OCI-LY7 (cell line): ENCODE measurements around the gene RPL10. TPM values are rescaled to one million over a fixed set of nuclear protein-coding genes. Genes with fewer than 3 reads are reported as not detected.

ENCODE experiments used
- BruUV-seq: library from RNA; stranded (reverse); fragments of 400-500 nt; replicated peaks from 2 replicates; lab custom pipeline; 2021; lab: Mats Ljungman, UMichigan
- CTCF ChIA-PET: fragments of 300-600 bp; sonication (Branson Sonifier 250); formaldehyde crosslinking; loops from one replicate; lab custom pipeline; 2022; ENCODE audit warnings: antibody characterized with exemption; ENCODE audit not compliant: unreplicated experiment; lab: Charles Lee
- POLR2A ChIA-PET: fragments of 300-600 bp; sonication (Branson Sonifier 250); formaldehyde crosslinking; loops from one replicate; lab custom pipeline; 2022; ENCODE audit warnings: antibody characterized with exemption; lab: Charles Lee
- DNase-seq: peaks from one replicate; pipeline ENCODE4 v3.0.0-alpha.2; 2015; ENCODE audit warnings: low spot score
- H2AFZ ChIP-seq: fragments of 200-600 bp; sonication (generic), shearing (Covaris generic); 2 replicates; pipeline ENCODE4 v1.6.1; 2014; ENCODE audit warnings: mild to moderate bottlenecking, antibody characterized with exemption, low read length, moderate library complexity
- H3K27ac ChIP-seq: fragments of 200-600 bp; sonication (generic); 2 replicates; pipeline ENCODE4 v1.5.1; 2014; ENCODE audit warnings: mixed run types, low read depth, mild to moderate bottlenecking, moderate library complexity, low read length, inconsistent platforms; ENCODE audit not compliant: poor library complexity, severe bottlenecking
- H3K36me3 ChIP-seq: fragments of 200-600 bp; sonication (generic); 2 replicates; pipeline ENCODE4 v1.6.1; 2014; ENCODE audit warnings: mild to moderate bottlenecking, antibody characterized with exemption, low read length, moderate library complexity, mixed read lengths; ENCODE audit not compliant: insufficient read depth
- H3K4me1 ChIP-seq: fragments of 200-600 bp; sonication (generic); 2 replicates; pipeline ENCODE4 v1.5.1; 2014; ENCODE audit warnings: mild to moderate bottlenecking, low read length; ENCODE audit not compliant: insufficient read depth, poor library complexity, severe bottlenecking
- H3K4me2 ChIP-seq: fragments of 200-600 bp; sonication (generic); 2 replicates; pipeline ENCODE4 v1.6.1; 2014; ENCODE audit warnings: mild to moderate bottlenecking, low read length
- H3K4me3 ChIP-seq: fragments of 200-600 bp; sonication (generic); 2 replicates; pipeline ENCODE4 v1.5.1; 2014; ENCODE audit warnings: mild to moderate bottlenecking, low read depth, low read length; ENCODE audit not compliant: poor library complexity, severe bottlenecking
- H3K79me2 ChIP-seq: fragments of 200-600 bp; sonication (generic); 2 replicates; pipeline ENCODE4 v1.6.1; 2016; ENCODE audit warnings: low read depth, mild to moderate bottlenecking, low read length, moderate library complexity, mixed read lengths; ENCODE audit not compliant: insufficient read depth
- H3K9me2 ChIP-seq: fragments of 200-600 bp; sonication (generic); 2 replicates; pipeline ENCODE4 v1.6.1; 2016; ENCODE audit warnings: mild to moderate bottlenecking, low read length, mixed read lengths; ENCODE audit not compliant: insufficient read depth
- H3K9me3 ChIP-seq: fragments of 200-600 bp; sonication (generic); 2 replicates; pipeline ENCODE4 v1.6.1; 2014; ENCODE audit warnings: mild to moderate bottlenecking, mixed run types, low read length, mixed read lengths
- H4K20me1 ChIP-seq: fragments of 200-600 bp; sonication (generic); 2 replicates; pipeline ENCODE4 v1.6.1; 2014; ENCODE audit warnings: mild to moderate bottlenecking, antibody characterized with exemption, low read length, moderate library complexity, mixed read lengths; ENCODE audit not compliant: insufficient read depth
- EZH2phosphoT487 ChIP-seq: fragments of 200-600 bp; sonication (generic); IDR thresholded peaks from 2 replicates; pipeline ENCODE4 v1.6.1; 2018; ENCODE audit warnings: low read depth, borderline replicate concordance, mild to moderate bottlenecking, mixed run types, antibody characterized with exemption, low read length, moderate library complexity, mixed read lengths
- intact Hi-C: fragments of 100-400 bp; cut with micrococcal nuclease; formaldehyde crosslinking; loops from one replicate; pipeline ENCODE4 v1.10.0; 2022; ENCODE audit not compliant: unreplicated experiment
- total RNA-seq, 2 experiments: library from RNA; depleted of rRNA in 1 of 2; stranded (reverse); fragments of >200 nt in 1 of 2; shearing (Covaris generic) in 1 of 2; gene quantifications; 2 replicates each; pipeline ENCODE4 v1.2.3, GENCODE V29; 2014 to 2022
- TF ChIP-seq, protein P1 (sequence below): fragments of 200-600 bp; sonication (generic); conservative IDR thresholded peaks from 2 replicates; pipeline ENCODE4 v1.5.1; 2014; ENCODE audit warnings: mild to moderate bottlenecking, antibody characterized with exemption, low read length, moderate library complexity, mixed read lengths

The RPL10 gene
- total RNA-seq, 2 experiments from 2014 or later: 2,447 to 4,261 TPM

DNA sequence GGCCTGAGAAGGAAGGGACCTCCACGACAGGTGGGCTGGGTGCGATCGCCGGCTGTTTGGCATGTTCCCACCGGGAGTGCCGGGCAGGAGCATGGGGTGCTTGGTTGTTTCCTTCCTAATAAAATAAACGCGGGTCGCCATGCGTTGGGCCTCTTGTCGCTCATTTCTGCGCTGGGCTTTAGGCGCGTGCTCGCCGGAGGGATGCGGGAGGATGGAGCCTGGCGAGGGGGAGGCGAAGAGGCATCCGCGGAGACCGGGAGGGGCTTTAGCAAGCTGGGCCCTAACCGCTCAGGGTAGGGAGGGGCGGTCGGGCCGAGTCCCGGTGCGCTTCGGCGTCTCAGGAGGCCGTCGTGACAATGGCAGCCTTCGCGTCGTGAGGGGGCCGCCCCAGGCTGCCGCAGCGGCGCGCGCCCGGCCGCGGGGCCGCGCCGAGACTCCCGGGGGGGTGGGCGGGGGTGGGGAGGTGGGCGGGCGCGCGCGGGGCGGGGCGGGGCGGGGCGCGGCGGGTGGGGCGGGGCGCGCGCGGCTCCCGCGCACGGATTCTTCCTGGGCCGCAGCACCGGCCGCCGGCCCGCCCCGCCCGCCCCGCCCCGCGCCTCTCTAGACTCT is 38.3 kb downstream of the RPL10 start:
- POLR2A ChIA-PET: no interaction called here
- H2AFZ ChIP-seq: peak overlapping the region; percentile 54; the same call in 1 of the 2 replicates
- no peaks in the 10 kb centered on the region for H3K9me2 ChIP-seq
- peak overlapping the region; percentile 83 for H3K4me3 ChIP-seq
- peaks cover 15% of the 10 kb centered on the region for H3K4me1 ChIP-seq
- H3K36me3 ChIP-seq: peaks cover 33% of the 10 kb centered on the region; the same call in 1 of the 2 replicates
- no TSS peak for BruUV-seq
- H3K79me2 ChIP-seq: peaks cover 17% of the 10 kb centered on the region
- intact Hi-C loops: loop anchor here (1.0 kb wide), 1 partner anchor 24 kb away; no protein-coding TSS in a partner anchor
- no peak overlapping the region for H3K27ac ChIP-seq
- no peaks in the 10 kb centered on the region for H3K9me3 ChIP-seq
- H3K4me2 ChIP-seq: peak overlapping the region; percentile 61
- peak; percentile 67 for DNase-seq
- TF ChIP-seq EZH2phosphoT487: no peak
- TF ChIP-seq, protein P1, sequence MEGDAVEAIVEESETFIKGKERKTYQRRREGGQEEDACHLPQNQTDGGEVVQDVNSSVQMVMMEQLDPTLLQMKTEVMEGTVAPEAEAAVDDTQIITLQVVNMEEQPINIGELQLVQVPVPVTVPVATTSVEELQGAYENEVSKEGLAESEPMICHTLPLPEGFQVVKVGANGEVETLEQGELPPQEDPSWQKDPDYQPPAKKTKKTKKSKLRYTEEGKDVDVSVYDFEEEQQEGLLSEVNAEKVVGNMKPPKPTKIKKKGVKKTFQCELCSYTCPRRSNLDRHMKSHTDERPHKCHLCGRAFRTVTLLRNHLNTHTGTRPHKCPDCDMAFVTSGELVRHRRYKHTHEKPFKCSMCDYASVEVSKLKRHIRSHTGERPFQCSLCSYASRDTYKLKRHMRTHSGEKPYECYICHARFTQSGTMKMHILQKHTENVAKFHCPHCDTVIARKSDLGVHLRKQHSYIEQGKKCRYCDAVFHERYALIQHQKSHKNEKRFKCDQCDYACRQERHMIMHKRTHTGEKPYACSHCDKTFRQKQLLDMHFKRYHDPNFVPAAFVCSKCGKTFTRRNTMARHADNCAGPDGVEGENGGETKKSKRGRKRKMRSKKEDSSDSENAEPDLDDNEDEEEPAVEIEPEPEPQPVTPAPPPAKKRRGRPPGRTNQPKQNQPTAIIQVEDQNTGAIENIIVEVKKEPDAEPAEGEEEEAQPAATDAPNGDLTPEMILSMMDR: no peak
- H4K20me1 ChIP-seq: no peaks in the 10 kb centered on the region
- CTCF ChIA-PET: no interaction called here

DNA sequence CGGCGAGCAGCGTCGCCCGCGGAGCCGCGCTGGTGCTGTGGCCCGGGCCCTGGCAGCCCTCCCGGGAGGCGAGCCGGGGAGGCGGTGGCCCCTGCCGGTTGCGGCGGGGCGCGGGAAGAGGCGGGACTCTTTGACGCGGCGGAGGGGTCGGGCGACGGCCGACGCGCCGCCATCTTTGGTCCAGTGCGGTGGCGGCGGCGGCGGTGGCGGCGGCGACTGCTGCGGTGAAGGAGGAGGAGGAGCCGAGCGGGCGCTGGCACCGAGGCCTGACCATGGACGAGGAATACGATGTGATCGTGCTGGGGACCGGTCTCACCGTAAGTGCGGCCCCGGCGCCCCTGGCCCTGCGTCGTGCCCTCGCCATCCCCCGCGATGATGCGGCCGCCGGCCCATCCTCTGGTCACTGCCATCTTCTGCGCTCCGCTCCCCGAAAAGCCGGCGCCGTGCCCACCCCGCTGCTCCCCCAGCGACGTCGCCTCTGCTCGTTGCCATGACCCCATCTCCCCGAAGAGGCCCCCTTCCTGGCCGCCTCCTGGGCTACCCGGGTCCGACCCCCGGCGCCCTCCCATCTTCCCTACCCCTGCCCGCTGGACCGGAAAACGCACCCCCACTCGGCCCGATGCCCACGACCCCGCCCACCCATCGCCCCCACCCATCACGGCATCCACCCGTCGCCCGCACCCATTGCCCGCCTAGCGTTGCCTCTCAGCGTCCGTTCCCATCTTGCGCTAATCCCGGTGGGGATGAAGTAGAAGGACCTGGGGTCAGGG is 39.0 kb downstream of the RPL10 start, which contains the start of gene GDI1:
GDI1 (plus strand) TSS at position 172 of the 770 bp plus-strand sequence; CDS start at position 273, 101 bp downstream.
- TF ChIP-seq EZH2phosphoT487: no peak
- TF ChIP-seq, protein P1: no peak
- intact Hi-C loops: loop anchor here (1.0 kb wide), 1 partner anchor 25 kb away; no protein-coding TSS in a partner anchor
- peak; percentile 56 for DNase-seq
- BruUV-seq: no TSS peak
- no peaks in the 10 kb centered on the region for H4K20me1 ChIP-seq
- ChIA-PET CTCF (no interaction called here), POLR2A (no interaction called here)
- peaks cover 35% of the 10 kb centered on the region; the same call in 1 of the 2 replicates for H3K36me3 ChIP-seq
- no peaks in the 10 kb centered on the region for H3K9me3 ChIP-seq
- no peaks in the 10 kb centered on the region for H3K9me2 ChIP-seq
- H2AFZ ChIP-seq: peak within 1 kb of the TSS; percentile 54; the same call in 1 of the 2 replicates
- peak within 1 kb of the TSS; percentile 95 for H3K4me2 ChIP-seq
- no peak within 1 kb of the TSS for H3K27ac ChIP-seq
- H3K4me1 ChIP-seq: peaks cover 15% of the 10 kb centered on the region
- peaks cover 17% of the 10 kb centered on the region for H3K79me2 ChIP-seq
- peak within 1 kb of the TSS; percentile 83 for H3K4me3 ChIP-seq
